ENCODE results near the gene TJP2. TPM values are rescaled to one million over a fixed set of nuclear protein-coding genes. Genes with fewer than 3 reads are reported as not detected.

The TJP2 gene
- total RNA-seq, 2 donors from 2014 or later, result 21.1 to 30.2 TPM

- Mint-ChIP-seq H3K36me3 (ENCODE audit: low read depth) (no peaks in the 10 kb centered on the region), H3K27ac (no peak overlapping the region), H3K4me3 (no peak overlapping the region), H3K27me3 (peaks cover 36% of the 10 kb centered on the region), H3K4me1 (no peaks in the 10 kb centered on the region)
- H3K9me3 ChIP-seq (ENCODE audit: control insufficient read depth, low read length, poor library complexity, severe bottlenecking), result no peaks in the 10 kb centered on the region
- ATAC-seq (no peak), DNase-seq (no peak)
Measured at GRCh38 chr9:69264526-69264925, 90.4 kb downstream of the TJP2 start.

- Mint-ChIP-seq H3K4me1 (no peaks in the 10 kb centered on the region), H3K27ac (no peak overlapping the region), H3K36me3 (ENCODE audit: low read depth) (peaks cover under 1% of the 10 kb centered on the region), H3K4me3 (no peak overlapping the region), H3K27me3 (peaks cover 36% of the 10 kb centered on the region)
- H3K9me3 ChIP-seq (ENCODE audit: control insufficient read depth, low read length, poor library complexity, severe bottlenecking), result no peaks in the 10 kb centered on the region
- ATAC-seq, result no peak
- no peak for DNase-seq
Measured at GRCh38 chr9:69265891-69266290, 91.8 kb downstream of the TJP2 start.

GRCh38 chr9:69272212-69272611 is 98.1 kb downstream of the TJP2 start:
- Mint-ChIP-seq H3K4me1 (no peaks in the 10 kb centered on the region), H3K4me3 (no peak overlapping the region), H3K27ac (no peak overlapping the region), H3K27me3 (peaks cover 5% of the 10 kb centered on the region), H3K36me3 (ENCODE audit: low read depth) (peaks cover 2% of the 10 kb centered on the region)
- ATAC-seq, result no peak
- no peaks in the 10 kb centered on the region for H3K9me3 ChIP-seq (ENCODE audit: control insufficient read depth, low read length, poor library complexity, severe bottlenecking)
- DNase-seq, result no peak

GRCh38 chr9:69273161-69273560 is 99.1 kb downstream of the TJP2 start:
- no peaks in the 10 kb centered on the region for H3K27me3 Mint-ChIP-seq
- peaks cover 2% of the 10 kb centered on the region for H3K36me3 Mint-ChIP-seq (ENCODE audit: low read depth)
- no peak overlapping the region for H3K27ac Mint-ChIP-seq
- no peaks in the 10 kb centered on the region for H3K9me3 ChIP-seq (ENCODE audit: control insufficient read depth, low read length, poor library complexity, severe bottlenecking)
- H3K4me1 Mint-ChIP-seq, result no peaks in the 10 kb centered on the region
- DNase-seq (no peak), ATAC-seq (no peak)
- H3K4me3 Mint-ChIP-seq, result no peak overlapping the region

GRCh38 chr9:69276775-69277174 is 102.7 kb downstream of the TJP2 start:
- no peak for ATAC-seq

GRCh38 chr9:69279084-69279731 is 105.1 kb downstream of the TJP2 start:
- Mint-ChIP-seq H3K27me3 (peaks cover 6% of the 10 kb centered on the region), H3K27ac (no peak overlapping the region), H3K4me1 (no peaks in the 10 kb centered on the region), H3K4me3 (no peak overlapping the region), H3K36me3 (ENCODE audit: low read depth) (no peaks in the 10 kb centered on the region)
- ATAC-seq (no peak), DNase-seq (no peak)
- H3K9me3 ChIP-seq (ENCODE audit: control insufficient read depth, low read length, poor library complexity, severe bottlenecking), result no peaks in the 10 kb centered on the region

More at GRCh38 chr9:69276775-69277174, 102.7 kb downstream of the TJP2 start:
- no peak overlapping the region for H3K4me3 Mint-ChIP-seq
- no peaks in the 10 kb centered on the region for H3K4me1 Mint-ChIP-seq
- H3K9me3 ChIP-seq (ENCODE audit: control insufficient read depth, low read length, poor library complexity, severe bottlenecking), result no peaks in the 10 kb centered on the region
- no peaks in the 10 kb centered on the region for H3K27me3 Mint-ChIP-seq
- H3K36me3 Mint-ChIP-seq (ENCODE audit: low read depth), result no peaks in the 10 kb centered on the region
- DNase-seq, result no peak
- H3K27ac Mint-ChIP-seq, result no peak overlapping the region

- no peak for ATAC-seq
- H3K9me3 ChIP-seq (ENCODE audit: control insufficient read depth, low read length, poor library complexity, severe bottlenecking), result no peaks in the 10 kb centered on the region
- DNase-seq, result no peak
- Mint-ChIP-seq H3K27me3 (peaks cover 12% of the 10 kb centered on the region), H3K27ac (no peak overlapping the region), H3K36me3 (ENCODE audit: low read depth) (no peaks in the 10 kb centered on the region), H3K4me1 (no peaks in the 10 kb centered on the region), H3K4me3 (no peak overlapping the region)
Measured at GRCh38 chr9:69279733-69280132, 105.7 kb downstream of the TJP2 start.

GRCh38 chr9:69283003-69283402 is 108.9 kb downstream of the TJP2 start:
- DNase-seq, result no peak
- ATAC-seq, result no peak
- Mint-ChIP-seq H3K27me3 (peaks cover 29% of the 10 kb centered on the region), H3K4me1 (no peaks in the 10 kb centered on the region), H3K36me3 (ENCODE audit: low read depth) (no peaks in the 10 kb centered on the region), H3K4me3 (no peak overlapping the region), H3K27ac (no peak overlapping the region)
- H3K9me3 ChIP-seq (ENCODE audit: control insufficient read depth, low read length, poor library complexity, severe bottlenecking), result no peaks in the 10 kb centered on the region

- Mint-ChIP-seq H3K4me3 (no peak overlapping the region), H3K27ac (no peak overlapping the region), H3K27me3 (peaks cover 11% of the 10 kb centered on the region), H3K36me3 (ENCODE audit: low read depth) (peaks cover 3% of the 10 kb centered on the region), H3K4me1 (no peaks in the 10 kb centered on the region)
- H3K9me3 ChIP-seq (ENCODE audit: control insufficient read depth, low read length, poor library complexity, severe bottlenecking), result no peaks in the 10 kb centered on the region
- DNase-seq, result no peak
- no peak for ATAC-seq
Measured at GRCh38 chr9:69292078-69292477, 118.0 kb downstream of the TJP2 start.

- Mint-ChIP-seq H3K4me1 (no peaks in the 10 kb centered on the region), H3K27me3 (peaks cover 4% of the 10 kb centered on the region), H3K4me3 (no peak overlapping the region), H3K36me3 (ENCODE audit: low read depth) (peaks cover 3% of the 10 kb centered on the region), H3K27ac (no peak overlapping the region)
- no peaks in the 10 kb centered on the region for H3K9me3 ChIP-seq (ENCODE audit: control insufficient read depth, low read length, poor library complexity, severe bottlenecking)
- DNase-seq (no peak), ATAC-seq (no peak)
Measured at GRCh38 chr9:69293156-69293555, 119.1 kb downstream of the TJP2 start.

GRCh38 chr9:69295872-69296552 is 121.9 kb downstream of the TJP2 start:
- Mint-ChIP-seq H3K27ac (no peak overlapping the region), H3K27me3 (no peaks in the 10 kb centered on the region), H3K36me3 (ENCODE audit: low read depth) (peaks cover 3% of the 10 kb centered on the region), H3K4me3 (no peak overlapping the region), H3K4me1 (peaks cover 2% of the 10 kb centered on the region)
- no peaks in the 10 kb centered on the region for H3K9me3 ChIP-seq (ENCODE audit: control insufficient read depth, low read length, poor library complexity, severe bottlenecking)
- DNase-seq (no peak), ATAC-seq (no peak)

GRCh38 chr9:69297300-69297980 is 123.4 kb downstream of the TJP2 start:
- Mint-ChIP-seq H3K4me3 (no peak overlapping the region), H3K27me3 (no peaks in the 10 kb centered on the region)
- no peak for ATAC-seq

GRCh38 chr9:69299315-69299714 is 125.2 kb downstream of the TJP2 start:
- peaks cover 2% of the 10 kb centered on the region for H3K4me1 Mint-ChIP-seq
- H3K9me3 ChIP-seq (ENCODE audit: control insufficient read depth, low read length, poor library complexity, severe bottlenecking), result no peaks in the 10 kb centered on the region
- H3K27me3 Mint-ChIP-seq, result no peaks in the 10 kb centered on the region
- H3K36me3 Mint-ChIP-seq (ENCODE audit: low read depth), result peaks cover 3% of the 10 kb centered on the region
- no peak overlapping the region for H3K27ac Mint-ChIP-seq
- ATAC-seq (no peak), DNase-seq (no peak)
- no peak overlapping the region for H3K4me3 Mint-ChIP-seq

More at GRCh38 chr9:69297300-69297980, 123.4 kb downstream of the TJP2 start:
- H3K27ac Mint-ChIP-seq, result no peak overlapping the region
- H3K9me3 ChIP-seq (ENCODE audit: control insufficient read depth, low read length, poor library complexity, severe bottlenecking), result no peaks in the 10 kb centered on the region
- DNase-seq, result no peak
- H3K4me1 Mint-ChIP-seq, result peaks cover 2% of the 10 kb centered on the region
- H3K36me3 Mint-ChIP-seq (ENCODE audit: low read depth), result peaks cover 3% of the 10 kb centered on the region
